GM23248 (cell line): Measurements from ENCODE around the gene CPAMD8.

ENCODE experiments used
- EZH2 ChIP-seq: fragments of 200-600 bp; sonication (generic); IDR thresholded peaks from 2 replicates; pipeline ENCODE4 v1.6.1; 2018; ENCODE audit warnings: antibody characterized with exemption, mild to moderate bottlenecking; ENCODE audit not compliant: insufficient read depth, poor library complexity, severe bottlenecking
- EZH2phosphoT487 ChIP-seq: fragments of 200-600 bp; sonication (generic); IDR thresholded peaks from 2 replicates; pipeline ENCODE4 v1.6.1; 2018; ENCODE audit warnings: antibody characterized with exemption, moderate library complexity, mild to moderate bottlenecking, low read depth; ENCODE audit not compliant: insufficient read depth

DNA sequence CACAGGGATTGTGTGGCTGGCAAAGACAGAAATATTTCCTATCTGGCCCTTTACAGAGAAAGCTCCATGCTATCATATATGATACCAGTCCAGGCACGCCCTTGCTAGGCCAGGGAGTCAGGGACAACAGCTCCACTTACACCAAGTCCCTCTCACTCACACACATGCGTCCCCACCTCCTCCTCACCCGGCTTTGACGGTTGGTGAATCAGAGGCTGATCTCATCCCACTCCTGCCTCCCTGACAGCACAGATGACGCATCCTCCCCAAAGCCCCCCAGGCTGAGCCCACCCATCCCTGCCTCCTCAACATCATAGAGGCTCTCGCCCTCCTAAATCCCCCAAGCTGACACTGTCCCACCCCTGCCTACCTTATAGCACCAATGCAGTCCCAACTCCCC is 75.1 kb downstream of the CPAMD8 start:
- TF ChIP-seq EZH2 (no peak), EZH2phosphoT487 (no peak)
